Mucosa of stomach (tissue), 1 donor: Measurements from ENCODE around the gene SLC37A3.
"Not testable (repeated sequence)": the region's sequence is repeated elsewhere in the genome, so short reads cannot be mapped to it uniquely, and the experiment has no call there.

ENCODE experiments used
- H3K27me3 ChIP-seq: one replicate; pipeline ENCODE4 v1.7.0; 2013; ENCODE audit warnings: mild to moderate bottlenecking, low read length; ENCODE audit not compliant: control insufficient read depth, insufficient read depth
- H3K36me3 ChIP-seq: one replicate; pipeline ENCODE4 v1.7.0; 2013; ENCODE audit warnings: low read length; ENCODE audit not compliant: control insufficient read depth, insufficient read depth
- H3K4me1 ChIP-seq: one replicate; pipeline ENCODE4 v1.7.0; 2013; ENCODE audit warnings: mild to moderate bottlenecking, low read length; ENCODE audit not compliant: control insufficient read depth, insufficient read depth
- H3K4me3 ChIP-seq: one replicate; pipeline ENCODE4 v1.7.0; 2013; ENCODE audit warnings: low read length
- H3K9ac ChIP-seq: one replicate; pipeline ENCODE4 v1.7.0; 2013; ENCODE audit warnings: mild to moderate bottlenecking, low read length, moderate library complexity
- H3K9me3 ChIP-seq: one replicate; pipeline ENCODE4 v1.7.0; 2013; ENCODE audit warnings: mild to moderate bottlenecking, low read length, moderate library complexity; ENCODE audit not compliant: control insufficient read depth
- donor health status: Pancreatic carcinoma.

Gene SLC37A3

GRCh38 chr7:140333686-140334085 is 64.6 kb downstream of the SLC37A3 start:
- Histone ChIP-seq H3K4me1 (peaks cover 5% of the 10 kb centered on the region), H3K4me3 (no peak overlapping the region), H3K9ac (no peak overlapping the region), H3K27me3 (no peaks in the 10 kb centered on the region), H3K36me3 (no peaks in the 10 kb centered on the region), H3K9me3 (no peaks in the 10 kb centered on the region)

GRCh38 chr7:140333223-140333622 is 65.1 kb downstream of the SLC37A3 start:
- Histone ChIP-seq H3K9ac (no peak overlapping the region), H3K9me3 (no peaks in the 10 kb centered on the region), H3K4me1 (peaks cover 5% of the 10 kb centered on the region), H3K36me3 (no peaks in the 10 kb centered on the region), H3K27me3 (no peaks in the 10 kb centered on the region), H3K4me3 (no peak overlapping the region)

GRCh38 chr7:140330595-140330994 is 67.7 kb downstream of the SLC37A3 start:
- Histone ChIP-seq H3K27me3 (no peaks in the 10 kb centered on the region), H3K4me1 (peaks cover 11% of the 10 kb centered on the region), H3K9ac (no peak overlapping the region), H3K36me3 (no peaks in the 10 kb centered on the region), H3K4me3 (no peak overlapping the region), H3K9me3 (no peaks in the 10 kb centered on the region)

GRCh38 chr7:140330128-140330527 is 68.2 kb downstream of the SLC37A3 start:
- Histone ChIP-seq H3K9ac (no peak overlapping the region), H3K36me3 (no peaks in the 10 kb centered on the region), H3K4me1 (peaks cover 11% of the 10 kb centered on the region), H3K4me3 (no peak overlapping the region), H3K27me3 (no peaks in the 10 kb centered on the region), H3K9me3 (no peaks in the 10 kb centered on the region)

- Histone ChIP-seq H3K27me3 (no peaks in the 10 kb centered on the region), H3K9ac (no peak overlapping the region), H3K36me3 (no peaks in the 10 kb centered on the region), H3K4me1 (peaks cover 16% of the 10 kb centered on the region), H3K9me3 (no peaks in the 10 kb centered on the region), H3K4me3 (no peak overlapping the region)
These were observed 71.1 kb downstream of the SLC37A3 start for GRCh38 chr7:140327261-140327661.

- H3K27me3 ChIP-seq = no peaks in the 10 kb centered on the region
- no peaks in the 10 kb centered on the region for H3K36me3 ChIP-seq
- no peak overlapping the region for H3K9ac ChIP-seq
- peaks cover 16% of the 10 kb centered on the region for H3K4me1 ChIP-seq
- H3K9me3 ChIP-seq = no peaks in the 10 kb centered on the region
- H3K4me3 ChIP-seq = no peak overlapping the region
These were observed 72.0 kb downstream of the SLC37A3 start for GRCh38 chr7:140326116-140326928.

GRCh38 chr7:140325600-140325999 is 72.7 kb downstream of the SLC37A3 start:
- Histone ChIP-seq H3K9me3 (no peaks in the 10 kb centered on the region), H3K4me3 (no peak overlapping the region), H3K9ac (no peak overlapping the region), H3K27me3 (no peaks in the 10 kb centered on the region), H3K4me1 (peaks cover 16% of the 10 kb centered on the region), H3K36me3 (no peaks in the 10 kb centered on the region)

- peaks cover 16% of the 10 kb centered on the region for H3K4me1 ChIP-seq
- no peak overlapping the region for H3K9ac ChIP-seq
- H3K4me3 ChIP-seq = no peak overlapping the region
- H3K9me3 ChIP-seq = no peaks in the 10 kb centered on the region
- no peaks in the 10 kb centered on the region for H3K36me3 ChIP-seq
- no peaks in the 10 kb centered on the region for H3K27me3 ChIP-seq
These were observed 73.6 kb downstream of the SLC37A3 start for GRCh38 chr7:140324714-140325113.

- Histone ChIP-seq H3K9ac (no peak overlapping the region), H3K27me3 (no peaks in the 10 kb centered on the region), H3K36me3 (no peaks in the 10 kb centered on the region)
These were observed 75.6 kb downstream of the SLC37A3 start for GRCh38 chr7:140322759-140323158.

GRCh38 chr7:140320078-140320477 is 78.3 kb downstream of the SLC37A3 start:
- H3K9ac ChIP-seq, H3K9me3 ChIP-seq, H3K36me3 ChIP-seq, H3K4me3 ChIP-seq, H3K27me3 ChIP-seq: not testable (repeated sequence)
- H3K4me1 ChIP-seq = peaks cover 35% of the 10 kb centered on the region

More at GRCh38 chr7:140322759-140323158, 75.6 kb downstream of the SLC37A3 start:
- no peak overlapping the region for H3K4me3 ChIP-seq
- peaks cover 16% of the 10 kb centered on the region for H3K4me1 ChIP-seq
- H3K9me3 ChIP-seq = no peaks in the 10 kb centered on the region

GRCh38 chr7:140317999-140318398 is 80.3 kb downstream of the SLC37A3 start:
- no peaks in the 10 kb centered on the region for H3K27me3 ChIP-seq
- peaks cover 37% of the 10 kb centered on the region for H3K4me1 ChIP-seq
- H3K9ac ChIP-seq = no peak overlapping the region
- H3K9me3 ChIP-seq = no peaks in the 10 kb centered on the region
- H3K36me3 ChIP-seq = no peaks in the 10 kb centered on the region
- no peak overlapping the region for H3K4me3 ChIP-seq

GRCh38 chr7:140317597-140317996 is 80.7 kb downstream of the SLC37A3 start:
- H3K4me1 ChIP-seq = peaks cover 33% of the 10 kb centered on the region
- H3K9me3 ChIP-seq = no peaks in the 10 kb centered on the region

More at GRCh38 chr7:140317597-140317996, 80.7 kb downstream of the SLC37A3 start:
- H3K9ac ChIP-seq = no peak overlapping the region
- H3K27me3 ChIP-seq = no peaks in the 10 kb centered on the region
- no peaks in the 10 kb centered on the region for H3K36me3 ChIP-seq
- no peak overlapping the region for H3K4me3 ChIP-seq
